Skeletal muscle satellite cell (primary cell): ENCODE data around the gene TENT5D.

ENCODE experiments used
- H3K27me3 ChIP-seq: 2 replicates; pipeline ENCODE4 v1.7.0; 2013; ENCODE audit warnings: low read length; ENCODE audit not compliant: control insufficient read depth, insufficient read depth
- H3K36me3 ChIP-seq: 2 replicates; pipeline ENCODE4 v1.7.0; 2013; ENCODE audit warnings: mild to moderate bottlenecking, control low read depth, low read length; ENCODE audit not compliant: insufficient read depth
- H3K4me1 ChIP-seq: 2 replicates; pipeline ENCODE4 v1.7.0; 2013; ENCODE audit warnings: low read length; ENCODE audit not compliant: control insufficient read depth, insufficient read depth
- H3K4me2 ChIP-seq: 2 replicates; pipeline ENCODE4 v1.7.0; 2013; ENCODE audit warnings: mild to moderate bottlenecking, low read length
- H3K4me3 ChIP-seq: 2 replicates; pipeline ENCODE4 v1.7.0; 2013; ENCODE audit warnings: low read length
- H3K9ac ChIP-seq: 2 replicates; pipeline ENCODE4 v1.7.0; 2013; ENCODE audit warnings: mild to moderate bottlenecking, low read depth, low read length, moderate library complexity
- H3K9me3 ChIP-seq: replicated peaks from 2 replicates; pipeline ENCODE4 v1.7.0; 2013; ENCODE audit warnings: mild to moderate bottlenecking, control low read depth, low read length

Gene TENT5D

DNA sequence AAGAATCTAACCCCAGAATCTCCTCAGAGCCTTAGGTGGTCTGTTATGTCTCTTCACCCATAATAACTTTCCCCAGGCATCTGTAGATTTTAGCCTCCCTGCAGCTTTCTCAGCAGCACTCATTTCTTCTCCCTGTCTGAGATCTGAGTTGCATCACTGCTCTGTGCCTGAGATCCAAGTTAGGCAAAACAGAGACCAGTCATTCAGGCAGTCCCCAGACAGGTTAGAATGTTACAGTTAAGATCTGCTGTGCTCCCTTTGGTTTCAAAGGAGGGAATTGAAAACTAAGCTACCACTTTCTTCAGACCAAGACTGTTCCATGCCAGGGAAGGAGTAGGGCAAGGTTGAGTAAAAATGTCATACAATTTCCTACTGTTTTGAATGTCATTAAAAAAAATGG, 65.3 kb downstream of the TENT5D start:
- Histone ChIP-seq H3K4me1 (no peaks in the 10 kb centered on the region), H3K4me3 (no peak overlapping the region), H3K27me3 (no peaks in the 10 kb centered on the region), H3K4me2 (no peak overlapping the region), H3K36me3 (no peaks in the 10 kb centered on the region), H3K9ac (no peak overlapping the region), H3K9me3 (no peaks in the 10 kb centered on the region)

DNA sequence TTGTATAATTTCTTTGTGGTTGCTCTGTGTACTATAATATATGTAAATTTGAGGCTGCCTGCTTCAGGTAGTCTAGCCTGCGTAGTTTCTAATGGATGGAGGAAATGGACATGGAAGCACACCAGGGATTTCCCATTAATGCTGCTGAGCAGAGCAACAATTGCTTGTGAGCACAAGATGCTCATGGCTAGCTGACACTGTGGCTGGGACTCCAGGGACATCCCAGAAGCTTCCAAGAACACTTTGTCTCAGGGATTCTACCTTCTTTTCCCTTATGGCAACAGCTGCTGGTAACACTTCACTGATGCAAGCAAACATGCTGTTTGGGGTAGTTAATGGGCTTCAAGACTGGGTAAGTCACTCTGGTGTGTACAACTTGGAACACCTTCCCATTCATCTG, 66.1 kb downstream of the TENT5D start:
- H3K4me1 ChIP-seq = no peaks in the 10 kb centered on the region
- no peaks in the 10 kb centered on the region for H3K9me3 ChIP-seq
- no peak overlapping the region for H3K4me3 ChIP-seq
- no peaks in the 10 kb centered on the region for H3K27me3 ChIP-seq
- no peak overlapping the region for H3K9ac ChIP-seq
- no peaks in the 10 kb centered on the region for H3K36me3 ChIP-seq
- no peak overlapping the region for H3K4me2 ChIP-seq

DNA sequence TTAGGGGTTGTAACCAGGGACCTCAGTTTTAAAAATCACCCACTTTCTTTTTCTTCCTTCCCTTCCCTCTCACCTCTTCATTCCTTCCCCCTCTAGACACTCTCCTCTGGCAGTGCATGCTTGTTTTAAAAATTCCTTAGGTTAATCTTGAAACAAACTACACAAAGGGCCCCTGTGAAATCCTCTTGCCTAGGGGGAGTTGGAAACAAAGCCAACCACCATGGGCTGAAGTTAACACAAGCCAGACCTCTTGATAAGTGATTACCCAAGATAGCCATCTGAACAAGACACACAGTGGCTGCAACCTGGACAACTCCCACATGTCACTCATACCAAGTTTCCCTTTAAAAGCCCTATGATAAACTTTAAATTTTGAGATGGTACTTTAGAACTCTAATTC, 68.9 kb downstream of the TENT5D start:
- Histone ChIP-seq H3K4me2 (no peak overlapping the region), H3K4me1 (no peaks in the 10 kb centered on the region), H3K9me3 (no peaks in the 10 kb centered on the region), H3K36me3 (no peaks in the 10 kb centered on the region), H3K4me3 (no peak overlapping the region), H3K27me3 (no peaks in the 10 kb centered on the region), H3K9ac (no peak overlapping the region)
